H9 (cell line): ENCODE measurements around the gene PLCB1. TPM values are rescaled to one million over a fixed set of nuclear protein-coding genes. Genes with fewer than 3 reads are reported as not detected.

Source experiments
- DNase-seq: peaks from one replicate; pipeline ENCODE4 v3.0.0-alpha.2; 2017
- H2AFZ ChIP-seq: one replicate; pipeline ENCODE4 v1.6.1; 2013; ENCODE audit warnings: mild to moderate bottlenecking, low read length, control low read depth, moderate library complexity
- H2AK5ac ChIP-seq: 2 replicates; pipeline ENCODE4 v1.6.1; 2013; ENCODE audit warnings: low read length, control low read depth, mixed read lengths; ENCODE audit not compliant: insufficient read length
- H2BK120ac ChIP-seq: one replicate; pipeline ENCODE4 v1.6.1; 2013; ENCODE audit warnings: low read depth, mild to moderate bottlenecking, low read length, control low read depth, inconsistent platforms; ENCODE audit not compliant: poor library complexity, severe bottlenecking
- H2BK12ac ChIP-seq: 2 replicates; pipeline ENCODE4 v1.6.1; 2013; ENCODE audit warnings: low read length, control low read depth, mixed read lengths, low read depth; ENCODE audit not compliant: insufficient read length
- H2BK15ac ChIP-seq: 2 replicates; pipeline ENCODE4 v1.6.1; 2013; ENCODE audit warnings: low read depth, low read length, control low read depth
- H2BK20ac ChIP-seq: one replicate; pipeline ENCODE4 v1.6.1; 2013; ENCODE audit warnings: low read depth, mild to moderate bottlenecking, low read length, control low read depth, inconsistent platforms; ENCODE audit not compliant: poor library complexity, severe bottlenecking
- H2BK5ac ChIP-seq: 2 replicates; pipeline ENCODE4 v1.6.1; 2013; ENCODE audit warnings: low read length, control low read depth, mixed read lengths; ENCODE audit not compliant: insufficient read length
- H3K14ac ChIP-seq: 2 replicates; pipeline ENCODE4 v1.6.1; 2013; ENCODE audit warnings: low read length, control low read depth; ENCODE audit not compliant: insufficient read depth
- H3K18ac ChIP-seq: 2 replicates; pipeline ENCODE4 v1.6.1; 2013; ENCODE audit warnings: low read depth, mild to moderate bottlenecking, mixed read lengths, low read length, control low read depth; ENCODE audit not compliant: insufficient read length
- H3K23ac ChIP-seq: 2 replicates; pipeline ENCODE4 v1.6.1; 2013; ENCODE audit warnings: low read length, control low read depth, mixed read lengths, low read depth; ENCODE audit not compliant: insufficient read length
- H3K23me2 ChIP-seq: 2 replicates; pipeline ENCODE4 v1.6.1; 2013; ENCODE audit warnings: low read depth, mild to moderate bottlenecking, mixed read lengths, low read length, control low read depth; ENCODE audit not compliant: insufficient read length, poor library complexity, severe bottlenecking
- H3K27ac ChIP-seq: 2 replicates; pipeline ENCODE4 v1.5.1; 2013; ENCODE audit warnings: low read length, control low read depth, mixed read lengths, low read depth; ENCODE audit not compliant: insufficient read length
- H3K27me3 ChIP-seq: 2 replicates; pipeline ENCODE4 v1.6.1; 2013; ENCODE audit warnings: low read length, control low read depth, inconsistent platforms; ENCODE audit not compliant: insufficient read depth
- H3K4ac ChIP-seq: 2 replicates; pipeline ENCODE4 v1.6.1; 2013; ENCODE audit warnings: low read depth, mild to moderate bottlenecking, control low read depth, inconsistent platforms, low read length, moderate library complexity
- H3K4me1 ChIP-seq: 2 replicates; pipeline ENCODE4 v1.6.1; 2013; ENCODE audit warnings: low read length, control low read depth, inconsistent platforms; ENCODE audit not compliant: insufficient read depth
- H3K4me2 ChIP-seq: 2 replicates; pipeline ENCODE4 v1.6.1; 2013; ENCODE audit warnings: low read length, control low read depth, mixed read lengths; ENCODE audit not compliant: insufficient read length, insufficient read depth
- H3K56ac ChIP-seq: 2 replicates; pipeline ENCODE4 v1.6.1; 2013; ENCODE audit warnings: low read depth, mild to moderate bottlenecking, mixed read lengths, low read length, control low read depth; ENCODE audit not compliant: insufficient read length
- H3K79me1 ChIP-seq: 2 replicates; pipeline ENCODE4 v1.6.1; 2013; ENCODE audit warnings: low read depth, mild to moderate bottlenecking, moderate library complexity, low read length, control low read depth, inconsistent platforms; ENCODE audit not compliant: insufficient read depth, poor library complexity, severe bottlenecking
- H3K79me2 ChIP-seq: 2 replicates; pipeline ENCODE4 v1.6.1; 2013; ENCODE audit warnings: low read length, control low read depth, inconsistent platforms; ENCODE audit not compliant: insufficient read depth
- H3K9ac ChIP-seq: 2 replicates; pipeline ENCODE4 v1.6.1; 2013; ENCODE audit warnings: low read length, control low read depth, mixed read lengths; ENCODE audit not compliant: insufficient read length; ENCODE audit errors: extremely low read depth
- H3K9me3 ChIP-seq: one replicate; pipeline ENCODE4 v1.6.1; 2013; ENCODE audit warnings: low read depth, low read length, inconsistent platforms; ENCODE audit not compliant: control insufficient read depth
- H3T11ph ChIP-seq: one replicate; pipeline ENCODE4 v1.6.1; 2013; ENCODE audit warnings: mild to moderate bottlenecking, low read length, control low read depth, inconsistent platforms
- H4K20me1 ChIP-seq: one replicate; pipeline ENCODE4 v1.6.1; 2013; ENCODE audit not compliant: control insufficient read depth, insufficient read length, insufficient read depth
- H4K5ac ChIP-seq: 2 replicates; pipeline ENCODE4 v1.6.1; 2013; ENCODE audit warnings: low read depth, mild to moderate bottlenecking, mixed read lengths, low read length, control low read depth; ENCODE audit not compliant: insufficient read length
- H4K8ac ChIP-seq: replicated peaks from 2 replicates; pipeline ENCODE4 v1.6.1; 2013; ENCODE audit warnings: low read length, control low read depth, mixed read lengths, low read depth; ENCODE audit not compliant: insufficient read length
- H4K91ac ChIP-seq: 2 replicates; pipeline ENCODE4 v1.6.1; 2013; ENCODE audit warnings: low read depth, mild to moderate bottlenecking, moderate library complexity, mixed read lengths, low read length, control low read depth; ENCODE audit not compliant: insufficient read length
- H3K27ac Mint-ChIP-seq, 3 experiments: 2 replicates in 2 of 3; 3 replicates in 1 of 3; pipeline ENCODE4 v1.8.0; 2020 to 2021; ENCODE audit warnings: mixed read lengths in 3 of 3, mild to moderate bottlenecking in 1 of 3, moderate library complexity in 1 of 3
- H3K27me3 Mint-ChIP-seq: 2 replicates; pipeline ENCODE4 v1.8.0; 2021; ENCODE audit warnings: low read depth, mild to moderate bottlenecking, moderate library complexity, mixed read lengths
- H3K36me3 Mint-ChIP-seq, 3 experiments: 2 replicates in 2 of 3; 3 replicates in 1 of 3; pipeline ENCODE4 v1.8.0; 2020 to 2021; ENCODE audit warnings: low read depth in 3 of 3, mixed read lengths in 3 of 3; ENCODE audit not compliant: insufficient read depth in 1 of 3
- H3K4me1 Mint-ChIP-seq, 2 experiments: 2 replicates each; pipeline ENCODE4 v1.8.0; 2020; ENCODE audit warnings: mixed read lengths in 2 of 2
- H3K4me3 Mint-ChIP-seq, 2 experiments: 2 replicates in 1 of 2; 3 replicates in 1 of 2; pipeline ENCODE4 v1.8.0; 2020 to 2021; ENCODE audit warnings: mild to moderate bottlenecking in 2 of 2, mixed read lengths in 2 of 2, moderate library complexity in 1 of 2
- H3K9me3 Mint-ChIP-seq, 2 experiments: 2 replicates in 1 of 2; 3 replicates in 1 of 2; pipeline ENCODE4 v1.8.0; 2020; ENCODE audit warnings: mild to moderate bottlenecking in 2 of 2, mixed read lengths in 2 of 2, moderate library complexity in 1 of 2
- WGBS: extraction: QIAGEN DNeasy Blood & Tissue Kit; methylation state at CpG from one replicate; pipeline ENCODE4 v1.1.7; 2013; ENCODE audit warnings: missing lambda C conversion rate, low lambda C conversion rate, mixed read lengths; ENCODE audit not compliant: insufficient read length; ENCODE audit errors: extremely low coverage; 5-methylcytosine and 5-hydroxymethylcytosine counted together
- total RNA-seq: library from RNA; stranded (reverse); gene quantifications from 2 replicates; pipeline ENCODE4 v1.2.1, GENCODE V29; 2021
- TF ChIP-seq, protein P1 (sequence below): fragments of 200-600 bp; sonication (generic); conservative IDR thresholded peaks from 3 replicates; pipeline ENCODE4 v1.8.0; 2021; ENCODE audit warnings: antibody characterized with exemption, mild to moderate bottlenecking

PLCB1 gene
- total RNA-seq, 1 experiment from 2014 or later = 11.5 TPM

DNA sequence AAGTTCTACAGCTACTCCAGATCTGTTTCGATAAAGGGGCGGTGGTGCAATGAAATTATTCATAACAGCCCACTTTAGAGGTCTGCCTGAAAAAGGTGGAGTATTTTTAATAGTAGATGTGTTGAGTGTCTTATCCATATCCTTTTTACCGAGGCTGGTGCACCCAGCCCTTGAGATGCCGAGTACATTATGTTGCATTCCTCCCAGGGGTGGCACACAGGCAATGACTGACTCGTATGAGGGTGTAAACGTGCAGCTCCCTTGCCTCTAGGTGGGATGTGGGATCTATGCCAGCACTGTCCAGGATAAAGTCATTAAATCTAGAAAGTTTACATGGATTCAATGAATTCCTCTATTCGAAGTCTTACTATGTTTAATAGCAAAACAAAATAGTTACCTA lies 355.6 kb downstream of the PLCB1 start:
- no peak overlapping the region for H3K23ac ChIP-seq
- H3K36me3 Mint-ChIP-seq = no peaks in the 10 kb centered on the region
- no peak overlapping the region for H2AFZ ChIP-seq
- no peak overlapping the region for H4K5ac ChIP-seq
- H3T11ph ChIP-seq = no peak overlapping the region
- no peak overlapping the region for H3K56ac ChIP-seq
- H2BK15ac ChIP-seq = no peak overlapping the region
- no peak overlapping the region for H3K4me2 ChIP-seq
- H3K4me1 Mint-ChIP-seq = peaks cover 7 to 9% of the 10 kb centered on the region in 2 experiments
- H4K91ac ChIP-seq = no peak overlapping the region
- H4K20me1 ChIP-seq = no peaks in the 10 kb centered on the region
- no peak overlapping the region for H2BK5ac ChIP-seq
- WGBS = no CpG with 5 or more reads among the region's 7 CpGs
- no peak for DNase-seq
- no peaks in the 10 kb centered on the region for H3K79me1 ChIP-seq
- no peaks in the 10 kb centered on the region for H3K79me2 ChIP-seq
- H3K9me3 ChIP-seq = no peaks in the 10 kb centered on the region
- H3K27ac Mint-ChIP-seq = no peak overlapping the region
- no peak overlapping the region for H3K4me3 Mint-ChIP-seq
- no peaks in the 10 kb centered on the region for H3K9me3 Mint-ChIP-seq
- no peak overlapping the region for H3K9ac ChIP-seq
- H2AK5ac ChIP-seq = no peak overlapping the region
- no peak overlapping the region for H2BK120ac ChIP-seq
- H3K14ac ChIP-seq = no peak overlapping the region
- no peaks in the 10 kb centered on the region for H3K27me3 ChIP-seq
- H3K23me2 ChIP-seq = no peaks in the 10 kb centered on the region
- no peak overlapping the region for H3K4ac ChIP-seq
- H3K27ac ChIP-seq = no peak overlapping the region
- TF ChIP-seq, protein P1, sequence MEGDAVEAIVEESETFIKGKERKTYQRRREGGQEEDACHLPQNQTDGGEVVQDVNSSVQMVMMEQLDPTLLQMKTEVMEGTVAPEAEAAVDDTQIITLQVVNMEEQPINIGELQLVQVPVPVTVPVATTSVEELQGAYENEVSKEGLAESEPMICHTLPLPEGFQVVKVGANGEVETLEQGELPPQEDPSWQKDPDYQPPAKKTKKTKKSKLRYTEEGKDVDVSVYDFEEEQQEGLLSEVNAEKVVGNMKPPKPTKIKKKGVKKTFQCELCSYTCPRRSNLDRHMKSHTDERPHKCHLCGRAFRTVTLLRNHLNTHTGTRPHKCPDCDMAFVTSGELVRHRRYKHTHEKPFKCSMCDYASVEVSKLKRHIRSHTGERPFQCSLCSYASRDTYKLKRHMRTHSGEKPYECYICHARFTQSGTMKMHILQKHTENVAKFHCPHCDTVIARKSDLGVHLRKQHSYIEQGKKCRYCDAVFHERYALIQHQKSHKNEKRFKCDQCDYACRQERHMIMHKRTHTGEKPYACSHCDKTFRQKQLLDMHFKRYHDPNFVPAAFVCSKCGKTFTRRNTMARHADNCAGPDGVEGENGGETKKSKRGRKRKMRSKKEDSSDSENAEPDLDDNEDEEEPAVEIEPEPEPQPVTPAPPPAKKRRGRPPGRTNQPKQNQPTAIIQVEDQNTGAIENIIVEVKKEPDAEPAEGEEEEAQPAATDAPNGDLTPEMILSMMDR = no peak
- no peak overlapping the region for H2BK20ac ChIP-seq
- no peak overlapping the region for H2BK12ac ChIP-seq
- no peak overlapping the region for H4K8ac ChIP-seq
- no peaks in the 10 kb centered on the region for H3K27me3 Mint-ChIP-seq
- no peaks in the 10 kb centered on the region for H3K4me1 ChIP-seq
- no peak overlapping the region for H3K18ac ChIP-seq
